ENCODE results near the gene OSBPL8. TPM values are rescaled to one million over a fixed set of nuclear protein-coding genes. Genes with fewer than 3 reads are reported as not detected.
"Not testable (repeated sequence)": the region's sequence is repeated elsewhere in the genome, so short reads cannot be mapped to it uniquely, and the experiment has no call there.

OSBPL8 gene
- total and polyA plus RNA-seq, 2 experiments from 2014 or later, result 78.0 to 124 TPM

GRCh38 chr12:76519538-76519937 lies 40.0 kb downstream of the OSBPL8 start (continued):
- no peak for TF ChIP-seq CTCF (conservative IDR thresholded peaks at IDR 0.05; ENCODE audit: low read depth in 2 of 2)
- TF ChIP-seq EZH2 (IDR thresholded peaks at IDR 0.05; ENCODE audit: low read depth, unreplicated experiment), result no peak
- TF ChIP-seq CREB1 (CRISPR knock-in tag; IDR thresholded peaks at IDR 0.05; ENCODE audit: low read depth), result no peak

- Histone ChIP-seq H3K9me2 (ENCODE audit: insufficient read depth) (0 out of 2 replicates have a peak, but pooled peaks cover 3% of the 10 kb centered on the region), H3K36me3 (ENCODE audit: insufficient read depth) (no peaks in the 10 kb centered on the region), H3K4me2 (peak overlapping the region; percentile 7; the same call in 1 of the 2 replicates), H3K4me3 (no peak overlapping the region), H2AFZ (no peak overlapping the region), H3K4me1 (ENCODE audit: insufficient read depth) (peaks cover 5% of the 10 kb centered on the region), H3K27ac (ENCODE audit: low read depth) (peak overlapping the region; percentile 93; the same call in 1 of the 2 replicates), H3F3A (replicated peaks; ENCODE audit: low read depth) (no peaks in the 10 kb centered on the region; the same call in 1 of the 2 replicates), H3K79me2 (replicated peaks; ENCODE audit: insufficient read depth) (peaks cover 84% of the 10 kb centered on the region), H4K20me1 (replicated peaks; ENCODE audit: insufficient read depth) (no peaks in the 10 kb centered on the region), H3K27me3 (ENCODE audit: insufficient read depth) (no peaks in the 10 kb centered on the region)
- H3K36me3 Mint-ChIP-seq (ENCODE audit: low read depth), result peaks cover 88% of the 10 kb centered on the region
- H3K4me1 Mint-ChIP-seq, result peaks cover 10% of the 10 kb centered on the region
- ATAC-seq (peak; percentile 88), DNase-seq (ENCODE audit: low spot score) (peak; percentile 87)
- TF ChIP-seq NANOG (IDR thresholded peaks at IDR 0.05; ENCODE audit: borderline replicate concordance), result peak; percentile 70; the same call in 1 of the 2 replicates
- no peak for TF ChIP-seq CTCF (conservative IDR thresholded peaks at IDR 0.05; ENCODE audit: low read depth in 2 of 2)
- H3K27me3 Mint-ChIP-seq (ENCODE audit: insufficient read depth, low read depth, poor library complexity), result peaks cover 4% of the 10 kb centered on the region
- no peak overlapping the region; the same call in 2 of the 3 replicates for H3K4me3 Mint-ChIP-seq
- no peak overlapping the region for H3K27ac Mint-ChIP-seq
- peaks cover 66% of the 10 kb centered on the region for H3K9me3 Mint-ChIP-seq
Measured at GRCh38 chr12:76518699-76519098, 40.9 kb downstream of the OSBPL8 start.

GRCh38 chr12:76515271-76515670 lies 44.3 kb downstream of the OSBPL8 start:
- no peak overlapping the region for H3K4me2 ChIP-seq
- ATAC-seq (no peak), DNase-seq (ENCODE audit: low spot score) (no peak)
- Mint-ChIP-seq H3K4me3 (no peak overlapping the region), H3K9me3 (peaks cover 71% of the 10 kb centered on the region), H3K36me3 (ENCODE audit: low read depth) (peaks cover 83% of the 10 kb centered on the region), H3K27ac (no peak overlapping the region), H3K27me3 (ENCODE audit: insufficient read depth, low read depth, poor library complexity) (peaks cover 2% of the 10 kb centered on the region), H3K4me1 (peaks cover 10% of the 10 kb centered on the region)
- no peaks in the 10 kb centered on the region for H4K20me1 ChIP-seq (replicated peaks; ENCODE audit: insufficient read depth)
- peaks cover 71% of the 10 kb centered on the region for H3K79me2 ChIP-seq (replicated peaks; ENCODE audit: insufficient read depth)
- H3K4me1 ChIP-seq (ENCODE audit: insufficient read depth), result peaks cover 5% of the 10 kb centered on the region; the same call in 1 of the 2 replicates
- TF ChIP-seq EZH2phosphoT487 (IDR thresholded peaks at IDR 0.05; ENCODE audit: unreplicated experiment), result no peak
- peak in 1 of 2 experiments; percentile 52; a peak in 2 of 4 replicates for TF ChIP-seq CTCF (conservative IDR thresholded peaks at IDR 0.05; ENCODE audit: low read depth in 2 of 2)
- no peak for TF ChIP-seq ZNF331 (CRISPR knock-in tag; IDR thresholded peaks at IDR 0.05; ENCODE audit: low read depth)
- H3K27ac ChIP-seq (ENCODE audit: low read depth), result no peak overlapping the region
- H3F3A ChIP-seq (replicated peaks; ENCODE audit: low read depth), result no peaks in the 10 kb centered on the region; the same call in 1 of the 2 replicates
- H3K4me3 ChIP-seq, result no peak overlapping the region
- peaks cover 3% of the 10 kb centered on the region; the same call in 1 of the 2 replicates for H3K9me2 ChIP-seq (ENCODE audit: insufficient read depth)
- H2AFZ ChIP-seq, result no peak overlapping the region
- H3K36me3 ChIP-seq (ENCODE audit: insufficient read depth), result 0 out of 2 replicates have a peak, but pooled peaks cover 2% of the 10 kb centered on the region
- H3K27me3 ChIP-seq (ENCODE audit: insufficient read depth), result no peaks in the 10 kb centered on the region

GRCh38 chr12:76511116-76511716 lies 48.4 kb downstream of the OSBPL8 start:
- not testable (repeated sequence) for H3K27ac ChIP-seq (ENCODE audit: low read depth); H3K36me3 ChIP-seq (ENCODE audit: insufficient read depth); H3K4me2 ChIP-seq; H3K4me3 ChIP-seq; H2AFZ ChIP-seq; H3K9me2 ChIP-seq (ENCODE audit: insufficient read depth); DNase-seq (ENCODE audit: low spot score); H4K20me1 ChIP-seq (replicated peaks; ENCODE audit: insufficient read depth); H3K27ac Mint-ChIP-seq; H3K27me3 ChIP-seq (ENCODE audit: insufficient read depth); H3K4me3 Mint-ChIP-seq; H3K27me3 Mint-ChIP-seq (ENCODE audit: insufficient read depth, low read depth, poor library complexity); H3F3A ChIP-seq (replicated peaks; ENCODE audit: low read depth); ATAC-seq; H3K4me1 Mint-ChIP-seq
- H3K36me3 Mint-ChIP-seq (ENCODE audit: low read depth), result peaks cover 54% of the 10 kb centered on the region
- peaks cover 11% of the 10 kb centered on the region; the same call in 1 of the 2 replicates for H3K4me1 ChIP-seq (ENCODE audit: insufficient read depth)
- H3K9me3 Mint-ChIP-seq, result peaks cover 36% of the 10 kb centered on the region
- peaks cover 65% of the 10 kb centered on the region for H3K79me2 ChIP-seq (replicated peaks; ENCODE audit: insufficient read depth)

Data from GM23338 (cell line).